ENCODE measurements around the gene NAPSA. TPM values are rescaled to one million over a fixed set of nuclear protein-coding genes. Genes with fewer than 3 reads are reported as not detected.

NAPSA gene
- total and polyA plus RNA-seq, 2 donors (not counting 3 experiments of a cell fraction or from before 2014, with no cell fraction given) = 0.19 TPM; not detected in 1

DNA sequence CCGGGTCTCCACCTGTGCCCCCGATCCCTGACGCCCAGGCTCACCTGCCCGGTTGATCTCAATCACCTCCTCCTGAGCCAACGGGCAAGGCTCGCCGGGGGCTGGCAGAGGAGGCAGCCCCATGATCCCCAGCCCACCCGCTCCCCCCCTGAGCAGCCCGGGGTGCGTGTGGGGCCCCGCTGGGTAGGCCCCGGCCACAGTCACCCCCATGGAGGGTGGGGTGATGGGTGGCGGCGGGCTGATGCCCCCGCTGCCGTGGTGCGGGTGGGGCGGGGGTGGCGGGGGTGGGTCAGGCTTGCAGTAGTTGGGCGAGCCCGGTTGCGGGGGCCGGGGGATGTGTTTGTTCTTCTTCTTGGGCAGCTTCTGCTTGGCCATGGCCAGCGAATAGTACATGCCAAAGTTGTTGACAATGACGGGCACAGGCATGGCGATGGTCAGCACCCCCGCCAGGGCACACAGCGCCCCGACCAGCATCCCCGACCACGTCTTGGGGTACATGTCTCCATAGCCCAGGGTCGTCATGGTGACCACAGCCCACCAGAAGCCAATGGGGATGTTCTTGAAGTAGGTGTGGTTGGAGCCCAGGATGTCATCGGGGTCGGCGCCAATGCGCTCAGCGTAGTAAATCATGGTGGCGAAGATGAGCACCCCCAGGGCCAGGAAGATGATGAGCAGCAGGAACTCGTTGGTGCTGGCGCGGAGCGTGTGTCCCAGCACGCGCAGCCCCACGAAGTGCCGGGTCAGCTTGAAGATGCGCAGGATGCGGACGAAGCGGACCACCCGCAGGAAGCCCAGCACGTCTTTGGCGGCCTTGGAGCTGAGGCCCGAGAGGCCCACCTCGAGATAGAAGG, 42.3 kb downstream of the NAPSA start:
- Histone ChIP-seq H3K4me1 (ENCODE audit: control insufficient read depth, extremely low read depth, insufficient read depth, low read length) (no peaks in the 10 kb centered on the region), H2AFZ (ENCODE audit: low read depth, low read length) (no peak overlapping the region), H3K36me3 (ENCODE audit: control insufficient read depth in 2 of 2, extremely low read depth in 1 of 2, insufficient read depth in 2 of 2, low read length in 2 of 2) (no peaks in the 10 kb centered on the region), H3K27ac (ENCODE audit: insufficient read depth, low read depth, low read length) (no peak overlapping the region), H3K9me1 (replicated peaks; ENCODE audit: control insufficient read depth, extremely low read depth, insufficient read depth, low read length) (no peaks in the 10 kb centered on the region), H3K9ac (replicated peaks; ENCODE audit: extremely low read depth, insufficient read depth, low read length) (no peak overlapping the region), H3K4me3 (replicated peaks in 1 of 3; ENCODE audit: insufficient read depth in 1 of 3, low read depth in 1 of 3, low read length in 3 of 3) (no peak overlapping the region), H3K4me2 (ENCODE audit: insufficient read depth, low read length) (no peak overlapping the region), H3K27me3 (ENCODE audit: control insufficient read depth in 2 of 2, insufficient read depth in 2 of 2, low read length in 2 of 2) (peaks cover 21% of the 10 kb centered on the region in 2 experiments), H3K9me3 (replicated peaks; ENCODE audit: control insufficient read depth, insufficient read depth, low read length) (no peaks in the 10 kb centered on the region), H4K20me1 (replicated peaks; ENCODE audit: control insufficient read depth, extremely low read depth, insufficient read depth, low read length) (no peaks in the 10 kb centered on the region), H3K79me2 (ENCODE audit: control insufficient read depth, insufficient read depth, low read length) (no peaks in the 10 kb centered on the region)
- BruUV-seq (replicated peaks) = no TSS peak
- CTCF ChIA-PET = interaction anchor here (1.0 kb wide), 1 partner anchor 68 kb away, joined by 3 read pairs; no protein-coding TSS in a partner anchor
- DNase-seq (ENCODE audit: low read depth, low spot score) = no peak
- dilution Hi-C loops (cut with MboI; ENCODE audit: extremely low pct_ligation_motif_present, low sequenced_read_pairs) (no loop called here), intact Hi-C loops (cut with micrococcal nuclease) (no loop called here)
- TF ChIP-seq, protein P1, sequence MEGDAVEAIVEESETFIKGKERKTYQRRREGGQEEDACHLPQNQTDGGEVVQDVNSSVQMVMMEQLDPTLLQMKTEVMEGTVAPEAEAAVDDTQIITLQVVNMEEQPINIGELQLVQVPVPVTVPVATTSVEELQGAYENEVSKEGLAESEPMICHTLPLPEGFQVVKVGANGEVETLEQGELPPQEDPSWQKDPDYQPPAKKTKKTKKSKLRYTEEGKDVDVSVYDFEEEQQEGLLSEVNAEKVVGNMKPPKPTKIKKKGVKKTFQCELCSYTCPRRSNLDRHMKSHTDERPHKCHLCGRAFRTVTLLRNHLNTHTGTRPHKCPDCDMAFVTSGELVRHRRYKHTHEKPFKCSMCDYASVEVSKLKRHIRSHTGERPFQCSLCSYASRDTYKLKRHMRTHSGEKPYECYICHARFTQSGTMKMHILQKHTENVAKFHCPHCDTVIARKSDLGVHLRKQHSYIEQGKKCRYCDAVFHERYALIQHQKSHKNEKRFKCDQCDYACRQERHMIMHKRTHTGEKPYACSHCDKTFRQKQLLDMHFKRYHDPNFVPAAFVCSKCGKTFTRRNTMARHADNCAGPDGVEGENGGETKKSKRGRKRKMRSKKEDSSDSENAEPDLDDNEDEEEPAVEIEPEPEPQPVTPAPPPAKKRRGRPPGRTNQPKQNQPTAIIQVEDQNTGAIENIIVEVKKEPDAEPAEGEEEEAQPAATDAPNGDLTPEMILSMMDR (IDR thresholded peaks at IDR 0.05; ENCODE audit: extremely low read depth in 1 of 2, insufficient read depth in 1 of 2, low read depth in 1 of 2, low read length in 2 of 2) = no peak
- TF ChIP-seq, protein P2, sequence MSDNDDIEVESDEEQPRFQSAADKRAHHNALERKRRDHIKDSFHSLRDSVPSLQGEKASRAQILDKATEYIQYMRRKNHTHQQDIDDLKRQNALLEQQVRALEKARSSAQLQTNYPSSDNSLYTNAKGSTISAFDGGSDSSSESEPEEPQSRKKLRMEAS (IDR thresholded peaks at IDR 0.05; ENCODE audit: insufficient read depth, insufficient read length) = no peak
- TF ChIP-seq FOS (IDR thresholded peaks at IDR 0.05; ENCODE audit: borderline replicate concordance, insufficient read depth, low read length) (no peak), POLR2A (IDR thresholded peaks at IDR 0.05; ENCODE audit: low read depth, low read length) (no peak), POLR2AphosphoS5 (IDR thresholded peaks at IDR 0.05; ENCODE audit: insufficient read depth, low read depth, low read length) (no peak), GATA2 (IDR thresholded peaks at IDR 0.05; ENCODE audit: insufficient read depth, insufficient read length, low read depth, low read length) (no peak), MYC (IDR thresholded peaks at IDR 0.05; ENCODE audit: low read depth, low read length) (no peak), JUN (IDR thresholded peaks at IDR 0.05; ENCODE audit: borderline replicate concordance, insufficient read depth, insufficient read length, low read depth) (no peak), EZH2 (IDR thresholded peaks at IDR 0.05; ENCODE audit: borderline replicate concordance, low read depth, low read length, severe bottlenecking) (no peak)
- POLR2A ChIA-PET = no interaction called here
- no peak for FAIRE-seq

Data from endothelial cell of umbilical vein (primary cell).